ENCODE results near the gene LRRC14B. TPM values are rescaled to one million over a fixed set of nuclear protein-coding genes. Genes with fewer than 3 reads are reported as not detected.

Gene LRRC14B
- total RNA-seq, 2 experiments from 2014 or later = not detected

Other genes with a start within 250 kb of the LRRC14B start
- gene PLEKHG4B, start 99.3 kb upstream of the LRRC14B start, total RNA-seq = not detected
- 1 to 10 TPM; 4.3 to 5.0 TPM for gene CCDC127, start 26.7 kb downstream of the LRRC14B start, total RNA-seq
- gene SDHA, start 26.8 kb downstream of the LRRC14B start, total RNA-seq = 100 to 1,000 TPM; 142 to 143 TPM
- 10 to 100 TPM; 81.6 to 83.8 TPM for gene PDCD6, start 80.2 kb downstream of the LRRC14B start, total RNA-seq
- 10 to 100 TPM; 16.7 to 16.8 TPM for gene AHRR, start 130.2 kb downstream of the LRRC14B start, total RNA-seq

Data from activated CD4-positive, alpha-beta memory T cell treated with anti-CD3 and anti-CD28 coated beads for 36 hours (primary cell).